Ishikawa (cell line): ENCODE data around the gene SPRR3.

Experiments
- CEBPB ChIP-seq: IDR thresholded peaks from 2 replicates; pipeline ENCODE4 v1.6.1; 2012
- CREB1 ChIP-seq: IDR thresholded peaks from 2 replicates; pipeline ENCODE4 v1.6.1; 2012; ENCODE audit warnings: low read depth
- EGR1 ChIP-seq: IDR thresholded peaks from 2 replicates; pipeline ENCODE4 v1.6.1; 2012
- EP300 ChIP-seq: IDR thresholded peaks from 2 replicates; pipeline ENCODE4 v1.6.1; 2012; ENCODE audit warnings: borderline replicate concordance
- FOXM1 ChIP-seq: IDR thresholded peaks from 2 replicates; pipeline ENCODE4 v1.6.1; 2012; ENCODE audit warnings: low read depth, borderline replicate concordance
- NFIC ChIP-seq: IDR thresholded peaks from 2 replicates; pipeline ENCODE4 v1.6.1; 2012
- RAD21 ChIP-seq: IDR thresholded peaks from 2 replicates; pipeline ENCODE4 v1.6.1; 2012; ENCODE audit warnings: low read depth
- TAF1 ChIP-seq: IDR thresholded peaks from 2 replicates; pipeline ENCODE4 v1.6.1; 2012; ENCODE audit warnings: low read depth, mild to moderate bottlenecking
- TCF12 ChIP-seq: IDR thresholded peaks from 2 replicates; pipeline ENCODE4 v1.6.1; 2012; ENCODE audit warnings: low read depth
- TEAD4 ChIP-seq: IDR thresholded peaks from 2 replicates; pipeline ENCODE4 v1.6.1; 2012
- USF1 ChIP-seq: IDR thresholded peaks from 2 replicates; pipeline ENCODE4 v1.6.1; 2012
- YY1 ChIP-seq: IDR thresholded peaks from 2 replicates; pipeline ENCODE4 v1.6.1; 2012; ENCODE audit warnings: low read depth
- ZBTB7A ChIP-seq: IDR thresholded peaks from 2 replicates; pipeline ENCODE4 v1.6.1; 2012; ENCODE audit warnings: low read depth
- TF ChIP-seq, protein P1 (sequence below): IDR thresholded peaks from 2 replicates; pipeline ENCODE4 v1.6.1; 2012
- TF ChIP-seq, protein P2 (sequence below): IDR thresholded peaks from 2 replicates; pipeline ENCODE4 v1.6.1; 2012; ENCODE audit warnings: low read depth, mild to moderate bottlenecking

Gene SPRR3

GRCh38 chr1:153025797-153026196 lies 24.2 kb downstream of the SPRR3 start:
- TF ChIP-seq TAF1 (no peak), EGR1 (no peak), CREB1 (no peak), EP300 (no peak), YY1 (no peak), RAD21 (no peak), NFIC (no peak), ZBTB7A (no peak), USF1 (no peak), FOXM1 (no peak), TCF12 (no peak), CEBPB (no peak), TEAD4 (no peak)
- TF ChIP-seq, protein P1, sequence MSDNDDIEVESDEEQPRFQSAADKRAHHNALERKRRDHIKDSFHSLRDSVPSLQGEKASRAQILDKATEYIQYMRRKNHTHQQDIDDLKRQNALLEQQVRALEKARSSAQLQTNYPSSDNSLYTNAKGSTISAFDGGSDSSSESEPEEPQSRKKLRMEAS = no peak
- TF ChIP-seq, protein P2, sequence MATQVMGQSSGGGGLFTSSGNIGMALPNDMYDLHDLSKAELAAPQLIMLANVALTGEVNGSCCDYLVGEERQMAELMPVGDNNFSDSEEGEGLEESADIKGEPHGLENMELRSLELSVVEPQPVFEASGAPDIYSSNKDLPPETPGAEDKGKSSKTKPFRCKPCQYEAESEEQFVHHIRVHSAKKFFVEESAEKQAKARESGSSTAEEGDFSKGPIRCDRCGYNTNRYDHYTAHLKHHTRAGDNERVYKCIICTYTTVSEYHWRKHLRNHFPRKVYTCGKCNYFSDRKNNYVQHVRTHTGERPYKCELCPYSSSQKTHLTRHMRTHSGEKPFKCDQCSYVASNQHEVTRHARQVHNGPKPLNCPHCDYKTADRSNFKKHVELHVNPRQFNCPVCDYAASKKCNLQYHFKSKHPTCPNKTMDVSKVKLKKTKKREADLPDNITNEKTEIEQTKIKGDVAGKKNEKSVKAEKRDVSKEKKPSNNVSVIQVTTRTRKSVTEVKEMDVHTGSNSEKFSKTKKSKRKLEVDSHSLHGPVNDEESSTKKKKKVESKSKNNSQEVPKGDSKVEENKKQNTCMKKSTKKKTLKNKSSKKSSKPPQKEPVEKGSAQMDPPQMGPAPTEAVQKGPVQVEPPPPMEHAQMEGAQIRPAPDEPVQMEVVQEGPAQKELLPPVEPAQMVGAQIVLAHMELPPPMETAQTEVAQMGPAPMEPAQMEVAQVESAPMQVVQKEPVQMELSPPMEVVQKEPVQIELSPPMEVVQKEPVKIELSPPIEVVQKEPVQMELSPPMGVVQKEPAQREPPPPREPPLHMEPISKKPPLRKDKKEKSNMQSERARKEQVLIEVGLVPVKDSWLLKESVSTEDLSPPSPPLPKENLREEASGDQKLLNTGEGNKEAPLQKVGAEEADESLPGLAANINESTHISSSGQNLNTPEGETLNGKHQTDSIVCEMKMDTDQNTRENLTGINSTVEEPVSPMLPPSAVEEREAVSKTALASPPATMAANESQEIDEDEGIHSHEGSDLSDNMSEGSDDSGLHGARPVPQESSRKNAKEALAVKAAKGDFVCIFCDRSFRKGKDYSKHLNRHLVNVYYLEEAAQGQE = no peak

- TF ChIP-seq TCF12 (no peak), CEBPB (no peak), TEAD4 (no peak), RAD21 (no peak), ZBTB7A (no peak), NFIC (no peak), TAF1 (no peak), EGR1 (no peak), YY1 (no peak), USF1 (no peak), CREB1 (no peak), FOXM1 (no peak), EP300 (no peak)
- TF ChIP-seq, protein P1 = no peak
- TF ChIP-seq, protein P2 = no peak
Measured at GRCh38 chr1:153028766-153029165, 27.2 kb downstream of the SPRR3 start.

GRCh38 chr1:153030895-153031294 lies 29.3 kb downstream of the SPRR3 start, which contains the start of gene SPRR1B:
TSS of gene SPRR1B (plus strand) at chr1:153031203. CDS start at chr1:153032346, 1,143 bp downstream.
- TF ChIP-seq ZBTB7A = no peak
- TF ChIP-seq TAF1 = no peak
- TF ChIP-seq, protein P1 = no peak
- TF ChIP-seq, protein P2 = no peak
- TF ChIP-seq TEAD4 = no peak
- no peak for TF ChIP-seq NFIC
- no peak for TF ChIP-seq EP300
- no peak for TF ChIP-seq FOXM1
- TF ChIP-seq YY1 = no peak

GRCh38 chr1:153032073-153032472 lies 30.5 kb downstream of the SPRR3 start:
- no peak for TF ChIP-seq EP300
- TF ChIP-seq ZBTB7A = no peak
- no peak for TF ChIP-seq YY1
- no peak for TF ChIP-seq RAD21
- TF ChIP-seq, protein P1 = no peak
- TF ChIP-seq, protein P2 = no peak
- TF ChIP-seq TEAD4 = no peak
- no peak for TF ChIP-seq TAF1
- TF ChIP-seq NFIC = no peak
- TF ChIP-seq CEBPB = no peak
